HEK293T (cell line): ENCODE measurements around the gene FOXQ1.

Experiments
- BHLHE40 ChIP-seq: fragments of 450-650 bp; IDR thresholded peaks from 2 replicates; pipeline ENCODE4 v1.6.1; 2016; ENCODE audit warnings: mild to moderate bottlenecking, moderate library complexity, borderline replicate concordance
- ELF4 ChIP-seq: fragments of 450-650 bp; IDR thresholded peaks from 2 replicates; pipeline ENCODE4 v1.6.1; 2017; ENCODE audit warnings: antibody characterized with exemption
- FOXA1 ChIP-seq: fragments of 450-650 bp; IDR thresholded peaks from 2 replicates; pipeline ENCODE4 v1.6.1; 2016; ENCODE audit warnings: mild to moderate bottlenecking
- FOXK2 ChIP-seq: fragments of 450-650 bp; IDR thresholded peaks from 2 replicates; pipeline ENCODE4 v1.6.1; 2016; ENCODE audit warnings: mild to moderate bottlenecking
- FOXM1 ChIP-seq: fragments of 450-650 bp; IDR thresholded peaks from 2 replicates; pipeline ENCODE4 v1.6.1; 2017; ENCODE audit warnings: mild to moderate bottlenecking, borderline replicate concordance
- HDGF ChIP-seq: fragments of 450-650 bp; IDR thresholded peaks from 2 replicates; pipeline ENCODE4 v1.6.1; 2017; ENCODE audit warnings: antibody characterized with exemption, borderline replicate concordance
- L3MBTL2 ChIP-seq: fragments of 450-650 bp; conservative IDR thresholded peaks from 2 replicates; pipeline ENCODE4 v1.6.1; 2016; ENCODE audit warnings: mild to moderate bottlenecking
- SP1 ChIP-seq: fragments of 450-650 bp; IDR thresholded peaks from 2 replicates; pipeline ENCODE4 v1.6.1; 2017
- SUZ12 ChIP-seq: fragments of 450-650 bp; IDR thresholded peaks from 2 replicates; pipeline ENCODE4 v1.6.1; 2016; ENCODE audit warnings: mild to moderate bottlenecking
- TARDBP ChIP-seq: fragments of 450-650 bp; IDR thresholded peaks from 2 replicates; pipeline ENCODE4 v1.6.1; 2016
- TF ChIP-seq, protein P1 (sequence below): fragments of 450-650 bp; IDR thresholded peaks from 2 replicates; pipeline ENCODE4 v1.6.1; 2016

- TF ChIP-seq SUZ12 (no peak), FOXK2 (no peak), SP1 (no peak), BHLHE40 (no peak), HDGF (no peak), FOXA1 (no peak), FOXM1 (no peak), L3MBTL2 (no peak), TARDBP (no peak), ELF4 (no peak)
- TF ChIP-seq, protein P1, sequence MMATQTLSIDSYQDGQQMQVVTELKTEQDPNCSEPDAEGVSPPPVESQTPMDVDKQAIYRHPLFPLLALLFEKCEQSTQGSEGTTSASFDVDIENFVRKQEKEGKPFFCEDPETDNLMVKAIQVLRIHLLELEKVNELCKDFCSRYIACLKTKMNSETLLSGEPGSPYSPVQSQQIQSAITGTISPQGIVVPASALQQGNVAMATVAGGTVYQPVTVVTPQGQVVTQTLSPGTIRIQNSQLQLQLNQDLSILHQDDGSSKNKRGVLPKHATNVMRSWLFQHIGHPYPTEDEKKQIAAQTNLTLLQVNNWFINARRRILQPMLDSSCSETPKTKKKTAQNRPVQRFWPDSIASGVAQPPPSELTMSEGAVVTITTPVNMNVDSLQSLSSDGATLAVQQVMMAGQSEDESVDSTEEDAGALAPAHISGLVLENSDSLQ: no peak
Observed at GRCh38 chr6:1348675-1349074, 36.8 kb downstream of the FOXQ1 start.
